ENCODE measurements around the gene NT5E. TPM values are rescaled to one million over a fixed set of nuclear protein-coding genes. Genes with fewer than 3 reads are reported as not detected.
A peak's percentile ranks its signal among the peaks of the same experiment; 100 is the strongest.
"Not testable (repeated sequence)": the region's sequence is repeated elsewhere in the genome, so short reads cannot be mapped to it uniquely, and the experiment has no call there.

NT5E gene
- total and polyA plus RNA-seq, 12 donors = 0.88 to 8.4 (median 4.2) TPM

DNA sequence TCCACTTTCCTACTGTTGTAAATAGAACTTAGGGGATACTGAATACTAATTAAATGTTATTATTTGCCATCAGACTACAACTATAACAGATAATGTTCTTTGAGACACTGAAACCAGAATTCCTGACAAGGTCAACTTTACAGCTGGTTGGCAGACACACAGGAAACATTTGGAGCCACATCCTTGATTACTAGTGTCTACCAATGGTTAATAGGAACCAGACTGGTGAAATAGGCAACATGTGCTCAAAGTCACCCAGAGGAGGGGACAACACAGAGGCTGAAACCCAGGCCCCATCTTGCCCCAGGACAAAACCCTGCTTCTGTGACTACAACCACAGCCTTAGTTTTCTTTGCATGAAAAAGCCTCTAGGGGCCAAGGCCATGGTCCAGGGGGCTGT, 47.8 kb upstream of the NT5E start:
- Histone ChIP-seq H3K4me1 (peaks cover 0 to 42% (median 10%) of the 10 kb centered on the region in 9 donors), H3K27ac (peak overlapping the region in 1 of 10 donors; percentile 3), H3K36me3 (no peaks in the 10 kb centered on the region), H3K9me3 (peaks cover 0 to 12% (median 0%) of the 10 kb centered on the region in 11 donors), H3K4me3 (no peak overlapping the region), H3K27me3 (no peaks in the 10 kb centered on the region)
- DNase-seq = no peak
- TF ChIP-seq, protein P1, sequence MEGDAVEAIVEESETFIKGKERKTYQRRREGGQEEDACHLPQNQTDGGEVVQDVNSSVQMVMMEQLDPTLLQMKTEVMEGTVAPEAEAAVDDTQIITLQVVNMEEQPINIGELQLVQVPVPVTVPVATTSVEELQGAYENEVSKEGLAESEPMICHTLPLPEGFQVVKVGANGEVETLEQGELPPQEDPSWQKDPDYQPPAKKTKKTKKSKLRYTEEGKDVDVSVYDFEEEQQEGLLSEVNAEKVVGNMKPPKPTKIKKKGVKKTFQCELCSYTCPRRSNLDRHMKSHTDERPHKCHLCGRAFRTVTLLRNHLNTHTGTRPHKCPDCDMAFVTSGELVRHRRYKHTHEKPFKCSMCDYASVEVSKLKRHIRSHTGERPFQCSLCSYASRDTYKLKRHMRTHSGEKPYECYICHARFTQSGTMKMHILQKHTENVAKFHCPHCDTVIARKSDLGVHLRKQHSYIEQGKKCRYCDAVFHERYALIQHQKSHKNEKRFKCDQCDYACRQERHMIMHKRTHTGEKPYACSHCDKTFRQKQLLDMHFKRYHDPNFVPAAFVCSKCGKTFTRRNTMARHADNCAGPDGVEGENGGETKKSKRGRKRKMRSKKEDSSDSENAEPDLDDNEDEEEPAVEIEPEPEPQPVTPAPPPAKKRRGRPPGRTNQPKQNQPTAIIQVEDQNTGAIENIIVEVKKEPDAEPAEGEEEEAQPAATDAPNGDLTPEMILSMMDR (IDR thresholded peaks at IDR 0.05) = no peak
- ATAC-seq = no peak
- intact Hi-C loops (cut with DNase I) = no loop called here

DNA sequence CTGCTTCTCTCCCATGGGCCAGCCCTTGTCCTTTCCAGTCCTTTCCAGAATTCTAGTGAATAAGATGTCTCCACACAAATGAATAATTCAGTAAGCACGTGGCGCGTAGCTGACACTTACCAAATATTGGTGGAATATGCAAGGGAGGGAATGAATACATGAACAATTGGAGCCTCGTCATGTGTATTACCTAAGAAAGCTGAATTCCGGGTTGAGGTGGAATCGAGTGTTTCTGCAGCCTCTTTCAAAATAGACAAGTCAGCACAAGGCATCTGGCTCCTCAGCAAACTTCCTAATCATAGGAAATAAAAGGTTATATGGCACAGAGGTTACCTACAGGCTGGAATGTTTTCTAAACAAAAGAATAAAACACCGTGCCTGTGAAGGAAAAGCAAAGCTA, 47.0 kb upstream of the NT5E start:
- 73 to 77% methylated on average over 7 of the region's 7 CpGs for WGBS, 2 donors
- Histone ChIP-seq H3K27ac (peak overlapping the region in 1 of 10 donors; percentile 76), H3K4me1 (peaks cover 0 to 42% (median 10%) of the 10 kb centered on the region in 9 donors), H3K27me3 (no peaks in the 10 kb centered on the region), H3K4me3 (no peak overlapping the region), H3K36me3 (no peaks in the 10 kb centered on the region), H3K9me3 (peaks cover 0 to 5% (median 0%) of the 10 kb centered on the region in 11 donors)
- TF ChIP-seq, protein P1 (IDR thresholded peaks at IDR 0.05) = no peak
- no peak for DNase-seq
- ATAC-seq = no peak
- intact Hi-C loops (cut with DNase I) = no loop called here

- Histone ChIP-seq H3K9me3 (peaks cover 0 to under 1% (median 0%) of the 10 kb centered on the region in 11 donors), H3K36me3 (no peaks in the 10 kb centered on the region), H3K4me3 (no peak overlapping the region), H3K27me3 (no peaks in the 10 kb centered on the region), H3K4me1 (peaks cover 0 to 42% (median 10%) of the 10 kb centered on the region in 9 donors), H3K27ac (peak overlapping the region in 3 of 10 donors; percentile 23 to 76 (median 52))
- 47 to 51% methylated on average over 2 of the region's 2 CpGs for WGBS, 2 donors
- TF ChIP-seq, protein P1 (IDR thresholded peaks at IDR 0.05) = no peak
- intact Hi-C loops (cut with DNase I) = no loop called here
- DNase-seq (no peak), ATAC-seq (peak in 6 of 8 donors; percentile 44 to 67 (median 46))
These were observed 46.4 kb upstream of the NT5E start for GRCh38 chr6:85403331-85404015.

DNA sequence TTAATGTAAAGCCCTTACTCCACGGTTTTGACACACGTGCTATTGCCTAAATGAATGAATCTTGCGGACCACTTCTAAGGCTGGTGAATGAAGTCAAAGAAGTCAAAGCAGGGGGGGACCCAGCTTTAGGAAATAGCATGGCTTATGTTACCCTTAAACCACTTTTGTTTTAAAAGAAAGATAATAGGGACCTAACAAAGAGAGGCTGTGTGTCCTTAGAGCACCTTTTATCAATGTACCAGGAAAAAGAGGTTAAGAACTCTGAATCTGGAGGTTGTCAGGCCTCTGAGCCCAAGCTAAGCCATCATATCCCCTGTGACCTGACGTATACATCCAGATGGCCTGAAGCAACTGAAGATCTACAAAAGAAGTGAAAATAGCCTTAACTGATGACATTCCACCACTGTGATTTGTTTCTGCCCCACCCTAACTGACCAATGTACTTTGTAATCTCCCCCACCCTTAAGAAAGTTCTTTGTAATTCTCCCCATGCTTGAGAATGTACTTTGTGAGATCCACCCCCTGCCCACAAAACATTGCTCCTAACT, 45.8 kb upstream of the NT5E start:
- H3K4me3 ChIP-seq; intact Hi-C loops (cut with DNase I); H3K36me3 ChIP-seq; H3K9me3 ChIP-seq; ATAC-seq; DNase-seq; H3K27me3 ChIP-seq: not testable (repeated sequence)
- peaks cover 0 to 42% (median 10%) of the 10 kb centered on the region in 9 donors for H3K4me1 ChIP-seq
- WGBS, 2 donors = 76 to 81% methylated on average over 4 of the region's 4 CpGs
- H3K27ac ChIP-seq = peak overlapping the region in 2 of 10 donors; percentile 52 to 76
